ENCODE data around the gene MTMR4.
A peak's percentile ranks its signal among the peaks of the same experiment; 100 is the strongest.
"Not testable (repeated sequence)": the region's sequence is repeated elsewhere in the genome, so short reads cannot be mapped to it uniquely, and the experiment has no call there.

MTMR4 gene

DNA sequence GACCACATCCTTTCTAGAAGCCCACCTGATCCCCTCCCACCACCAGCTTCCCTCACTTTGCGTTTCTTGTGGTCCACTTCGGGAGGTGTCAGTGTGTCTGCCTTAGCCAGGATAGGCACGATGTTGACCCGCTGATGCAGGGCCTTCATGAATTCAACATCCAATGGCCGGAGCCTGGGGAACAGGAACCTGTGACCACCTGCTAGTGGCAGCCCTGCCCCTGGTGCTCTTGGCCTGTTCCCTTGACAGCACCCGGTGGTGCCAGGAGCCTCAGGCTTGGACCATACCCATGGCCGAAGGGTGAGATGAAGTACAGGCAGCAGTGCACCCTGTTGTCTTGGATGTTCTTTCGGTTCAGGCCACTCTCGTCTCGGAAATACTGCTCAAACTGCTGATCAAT is 7.2 kb upstream of the MTMR4 start:
- DNase-seq, result no peak

DNA sequence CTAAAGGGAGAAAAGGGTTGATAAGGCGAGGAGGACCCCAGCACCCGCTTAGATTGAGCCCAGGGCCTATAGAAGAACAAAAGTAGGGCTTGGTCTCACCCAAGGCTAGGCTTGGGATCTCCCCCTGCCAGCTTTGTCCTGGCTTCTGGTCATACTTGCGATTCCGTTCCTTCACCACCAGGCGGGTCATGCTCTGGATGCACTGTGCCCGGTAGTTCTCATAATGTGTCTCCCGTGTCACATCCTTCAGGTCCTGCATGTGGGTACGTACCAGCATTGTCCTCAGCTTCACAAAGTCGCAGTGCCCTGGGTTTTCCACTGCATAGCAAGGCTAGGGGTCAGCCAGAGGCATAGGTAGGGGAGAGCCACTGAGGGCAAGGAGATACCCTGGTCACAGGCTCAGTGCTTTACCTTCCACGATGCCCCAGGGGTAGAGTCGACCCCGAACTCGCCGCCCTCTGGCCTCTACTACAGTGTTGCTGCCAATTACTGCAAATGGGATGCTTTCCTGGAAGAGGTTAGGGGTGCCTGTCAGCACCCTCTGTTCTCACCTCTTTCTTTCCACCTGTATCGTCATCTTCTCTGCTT is 6.5 kb upstream of the MTMR4 start:
- no peak for DNase-seq

DNA sequence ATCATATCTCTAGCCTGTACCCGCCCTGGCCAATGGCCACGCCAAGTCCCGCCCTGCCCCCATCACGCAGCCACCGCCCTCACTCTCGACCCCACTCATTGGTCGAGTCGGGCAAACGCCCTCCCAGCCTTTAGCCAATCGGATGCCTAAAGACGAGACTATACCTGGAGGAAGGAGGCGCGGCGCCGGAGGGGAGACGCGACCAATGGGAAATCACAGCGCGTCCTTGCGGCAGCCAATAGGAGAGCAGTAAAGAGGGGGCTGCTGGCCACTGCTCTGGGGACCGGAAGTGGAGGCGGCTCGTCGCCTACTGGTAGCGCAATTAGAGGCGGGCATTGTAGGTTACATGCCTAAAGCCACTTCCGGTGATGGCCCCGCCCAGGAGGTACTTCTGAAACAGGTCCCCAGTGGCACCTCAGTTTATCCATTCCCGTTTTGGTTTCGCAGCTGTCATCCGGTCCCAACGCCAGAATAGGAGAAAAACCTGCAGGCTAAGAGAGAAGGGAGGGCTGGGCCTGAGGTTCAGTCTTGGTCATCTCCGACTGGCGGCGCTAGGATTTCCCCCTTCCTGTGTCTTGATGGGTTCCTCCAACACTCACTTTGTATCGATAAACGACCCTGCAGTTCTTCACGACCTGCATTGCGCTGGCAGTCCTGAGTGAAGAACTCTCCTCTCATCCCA is 3.6 kb upstream of the MTMR4 start:
- DNase-seq, result peak; percentile 99

DNA sequence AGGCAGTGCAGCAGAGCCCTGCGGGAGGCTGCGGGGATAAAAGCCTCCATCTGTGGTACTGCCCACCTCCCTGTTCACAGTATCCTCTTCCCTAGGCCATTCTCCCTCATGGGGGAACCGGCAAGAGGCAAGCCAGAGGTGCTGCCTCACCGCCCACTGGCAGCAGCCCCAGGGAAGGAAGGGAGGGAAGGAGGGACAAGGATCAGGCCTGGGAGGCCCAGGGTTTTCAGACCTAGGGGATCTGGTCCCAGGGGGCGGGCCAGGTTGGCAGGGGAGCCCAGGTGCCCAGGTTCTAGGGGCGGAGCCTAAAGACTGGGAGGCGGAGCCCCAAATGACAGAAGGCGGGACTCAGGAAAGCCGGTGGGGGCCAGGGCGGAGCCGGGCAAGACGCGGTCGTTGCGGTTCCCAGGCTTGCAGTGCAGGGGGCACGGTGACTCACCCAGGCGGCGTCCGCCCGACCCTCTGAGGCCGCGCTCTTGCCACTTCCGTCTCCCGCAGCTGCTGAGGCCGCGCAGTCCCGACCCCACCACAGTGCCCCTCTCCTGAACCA is 3.0 kb upstream of the MTMR4 start:
- DNase-seq, result no peak

DNA sequence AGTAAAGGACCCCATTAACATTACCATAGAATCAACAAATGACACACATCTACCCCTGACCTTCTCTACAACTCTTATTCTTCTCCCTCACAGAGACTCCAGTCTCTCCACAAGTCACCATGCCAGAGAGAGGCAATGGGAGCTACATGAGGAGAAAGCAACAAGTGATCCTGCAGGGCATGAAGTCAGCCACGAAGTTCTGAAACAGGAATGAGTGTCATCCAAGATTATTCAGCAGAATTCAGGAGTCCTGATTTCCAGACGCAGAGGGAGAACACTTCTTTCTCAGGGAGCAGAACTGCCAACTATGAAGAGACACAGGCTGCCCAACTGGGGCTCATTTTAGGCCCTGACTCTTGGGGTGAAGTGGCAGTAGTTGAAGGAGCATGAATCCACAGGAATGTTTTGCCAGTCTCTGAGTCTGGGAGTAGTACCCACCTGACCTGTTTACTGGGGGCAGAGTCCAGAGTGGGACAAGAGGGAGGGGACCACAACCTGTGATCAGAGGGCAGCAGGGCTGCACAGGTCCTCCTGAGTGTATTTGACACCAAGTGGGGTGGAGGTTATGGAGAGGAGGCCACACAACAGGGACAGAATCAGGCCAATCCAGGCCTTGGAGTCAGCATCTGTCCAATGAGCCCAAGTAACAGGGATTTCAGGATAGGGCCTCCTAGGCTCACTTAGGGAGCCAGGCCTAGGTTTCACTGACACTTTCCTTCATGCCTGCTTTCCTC is 2.4 kb upstream of the MTMR4 start:
- no peak for DNase-seq

DNA sequence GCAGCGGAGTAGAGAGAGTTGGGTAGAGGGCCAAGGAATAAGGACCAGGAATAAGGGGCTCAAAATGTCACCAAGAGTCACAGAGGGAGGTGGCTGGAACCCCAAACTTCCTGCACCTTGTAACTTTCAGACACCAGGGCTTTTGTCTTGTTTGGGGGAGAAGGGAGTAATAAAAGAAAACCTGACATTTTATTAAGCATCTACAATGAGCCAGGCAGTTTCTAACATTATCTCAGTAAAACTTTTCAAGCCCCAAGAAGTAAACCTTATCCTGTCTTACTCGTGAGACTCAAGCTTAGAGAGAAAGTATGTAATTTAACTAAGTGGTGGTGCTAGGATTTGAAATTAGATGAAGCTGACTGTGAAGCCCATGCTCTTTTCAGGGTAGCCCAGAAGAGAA is 848 bp upstream of the MTMR4 start:
- DNase-seq, result no peak

DNA sequence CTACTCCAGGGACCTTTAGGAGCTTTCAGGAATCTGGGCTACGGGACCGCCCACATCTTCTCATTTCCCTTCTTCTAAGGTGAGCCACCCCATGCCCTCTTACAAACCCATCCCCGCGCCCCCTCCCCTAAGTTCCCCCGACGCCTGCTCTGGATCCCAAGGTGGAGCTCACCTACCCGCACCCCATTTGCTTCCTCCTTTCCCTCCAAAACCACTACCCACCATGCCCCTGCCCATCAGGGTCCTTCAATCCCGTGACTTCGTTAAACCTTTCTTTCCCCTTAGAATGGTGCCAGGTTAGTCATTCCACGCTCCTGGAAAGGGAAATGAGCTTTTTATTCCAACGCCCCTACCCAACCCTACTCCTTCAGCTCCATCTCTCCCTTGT is 326 bp upstream of the MTMR4 start:
- DNase-seq, result no peak

DNA sequence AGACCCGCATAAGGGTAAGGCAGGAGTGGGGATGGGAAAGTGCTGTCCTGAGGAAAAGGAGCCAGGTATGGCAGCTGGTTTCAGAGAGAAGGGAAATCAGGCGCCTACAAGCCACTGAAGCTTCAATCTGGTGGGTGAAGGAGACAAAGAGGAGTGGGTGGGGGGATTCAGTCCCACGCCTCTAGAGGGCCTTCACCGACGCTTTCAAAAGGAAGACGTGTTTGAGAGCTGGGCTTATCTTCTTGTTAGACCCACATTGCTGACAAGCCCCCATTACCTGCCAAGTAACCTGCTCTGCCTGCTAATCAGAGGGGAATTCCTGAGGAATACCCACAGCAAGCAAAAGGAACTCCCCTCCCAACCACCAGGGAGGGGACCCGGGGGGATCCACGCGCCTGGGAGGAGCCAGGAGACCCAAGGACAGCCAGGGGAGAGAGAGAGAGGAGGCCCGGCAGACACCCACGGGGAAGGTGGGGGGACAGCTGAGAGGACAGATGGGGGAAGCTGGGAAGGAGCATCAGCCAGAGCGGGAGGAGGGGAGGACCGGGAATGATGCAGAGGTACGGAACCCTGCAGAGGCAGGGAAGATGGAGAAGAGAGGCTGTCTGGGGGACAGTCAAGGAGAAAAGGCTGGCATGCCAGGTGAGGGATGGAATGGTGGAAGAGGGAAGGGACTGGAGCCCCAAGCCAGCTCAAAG is 1.0 kb downstream of the MTMR4 start:
- DNase-seq, result no peak

DNA sequence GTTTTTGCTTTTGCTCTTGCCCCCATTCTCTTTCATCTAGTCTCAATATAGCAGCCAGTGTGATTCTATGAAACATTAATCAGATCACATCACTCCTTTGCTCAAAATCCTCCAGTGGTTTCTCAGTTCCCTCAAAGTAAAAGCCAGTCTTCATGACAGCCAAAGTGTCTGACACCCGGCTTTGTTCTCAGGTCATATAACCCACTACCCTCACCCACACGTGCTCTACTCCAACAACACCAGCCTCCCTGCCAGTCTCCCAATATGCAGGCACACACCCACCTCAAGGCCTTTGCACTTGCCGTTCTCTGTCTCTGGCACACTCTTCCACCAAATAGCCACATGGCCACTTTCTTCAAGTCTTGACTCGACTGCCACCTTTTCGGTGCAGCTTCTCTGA is 4.4 kb downstream of the MTMR4 start:
- no peak for DNase-seq

DNA sequence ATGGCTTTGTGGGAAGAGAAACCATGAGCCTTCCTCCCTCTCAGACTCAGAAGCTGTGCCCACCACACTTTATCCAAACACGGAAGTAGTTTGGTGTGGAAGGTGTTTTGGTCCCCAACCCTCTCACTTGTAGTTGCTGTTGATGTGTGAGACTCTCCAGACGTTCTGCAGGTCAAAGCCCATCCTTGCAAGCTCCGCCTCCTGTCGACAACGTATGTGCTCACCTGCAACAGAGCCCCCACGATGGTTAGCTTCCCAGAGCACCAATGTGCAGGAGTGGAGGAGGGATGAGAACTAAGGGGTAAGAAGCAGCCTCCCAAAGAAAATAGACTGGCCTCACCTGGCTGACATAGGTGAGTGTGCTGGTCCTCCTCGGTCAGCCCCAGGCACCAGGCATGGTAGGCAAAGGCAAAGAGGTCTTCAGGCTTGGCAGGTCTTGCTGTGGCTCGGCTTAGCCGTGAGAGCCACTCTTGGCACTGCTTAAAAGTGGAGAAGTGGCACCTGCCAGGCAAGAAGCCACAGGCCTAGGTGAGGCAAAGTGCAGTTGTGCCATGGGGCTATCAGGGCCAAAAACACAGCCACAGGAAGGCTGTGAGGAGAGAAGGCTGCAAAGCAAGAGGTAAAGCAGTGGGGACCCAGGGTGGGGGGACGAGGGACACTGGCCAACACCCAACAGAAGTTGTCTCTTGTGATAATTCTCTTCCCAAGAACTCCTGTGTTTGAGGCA is 5.9 kb downstream of the MTMR4 start:
- DNase-seq, result no peak

DNA sequence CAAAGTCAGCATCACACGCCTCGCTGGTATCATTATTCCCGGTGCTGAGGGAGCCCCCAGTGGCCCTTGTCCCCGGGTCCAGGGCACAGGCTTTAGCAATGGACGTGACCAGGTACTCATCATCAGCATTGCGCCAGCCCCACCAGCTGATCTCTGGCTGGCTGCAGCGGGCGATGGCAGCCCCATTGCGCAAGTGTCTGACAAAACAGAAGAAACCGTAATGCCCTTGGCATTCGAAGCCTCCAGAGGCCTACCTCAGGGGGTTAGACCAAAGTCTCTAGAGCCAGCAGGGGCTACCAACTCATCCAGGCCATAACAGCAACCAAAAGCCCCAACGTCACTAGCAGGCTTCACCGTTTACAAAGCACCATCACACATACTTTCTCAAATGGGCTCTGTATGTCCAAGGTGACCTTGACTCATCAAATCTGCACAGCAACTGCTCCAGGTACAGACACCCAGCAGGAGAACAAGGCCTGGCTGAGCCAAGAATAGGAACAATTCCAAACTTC is 7.3 kb downstream of the MTMR4 start:
- no peak for DNase-seq

DNA sequence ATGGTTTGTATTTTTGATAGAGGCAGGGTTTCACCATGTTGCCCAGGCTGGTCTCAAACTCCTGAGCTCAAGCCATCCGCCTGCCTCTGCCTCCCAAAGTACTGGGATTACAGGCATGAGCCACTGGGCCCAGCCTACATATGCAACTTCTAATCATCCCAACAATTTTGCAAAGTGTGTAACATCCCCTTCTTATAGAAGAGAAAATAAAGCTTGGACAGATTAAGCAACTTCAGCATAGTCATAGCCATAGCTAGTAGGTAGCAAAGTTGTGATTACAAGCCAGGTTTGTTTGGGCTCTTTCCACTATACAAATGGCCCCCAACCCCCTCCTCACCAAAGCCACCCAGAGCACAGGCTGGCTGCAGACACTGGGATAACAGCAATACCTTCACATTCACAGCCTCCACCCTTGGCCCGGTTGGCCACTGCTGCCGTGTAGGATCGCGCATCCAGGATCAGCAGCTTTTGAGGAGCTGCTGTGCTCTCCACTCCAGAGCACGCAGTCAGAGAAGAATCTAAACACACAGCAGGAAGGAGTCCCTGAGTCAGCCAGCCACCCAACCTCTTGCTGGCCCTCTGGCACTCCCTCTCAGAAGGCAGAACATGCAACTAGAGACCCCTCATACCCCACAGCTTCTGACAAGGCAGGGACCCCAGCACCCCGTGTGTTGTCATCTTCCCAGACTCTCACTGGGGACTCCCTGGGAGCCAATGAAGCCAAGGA is 7.9 kb downstream of the MTMR4 start:
- no peak for DNase-seq

DNA sequence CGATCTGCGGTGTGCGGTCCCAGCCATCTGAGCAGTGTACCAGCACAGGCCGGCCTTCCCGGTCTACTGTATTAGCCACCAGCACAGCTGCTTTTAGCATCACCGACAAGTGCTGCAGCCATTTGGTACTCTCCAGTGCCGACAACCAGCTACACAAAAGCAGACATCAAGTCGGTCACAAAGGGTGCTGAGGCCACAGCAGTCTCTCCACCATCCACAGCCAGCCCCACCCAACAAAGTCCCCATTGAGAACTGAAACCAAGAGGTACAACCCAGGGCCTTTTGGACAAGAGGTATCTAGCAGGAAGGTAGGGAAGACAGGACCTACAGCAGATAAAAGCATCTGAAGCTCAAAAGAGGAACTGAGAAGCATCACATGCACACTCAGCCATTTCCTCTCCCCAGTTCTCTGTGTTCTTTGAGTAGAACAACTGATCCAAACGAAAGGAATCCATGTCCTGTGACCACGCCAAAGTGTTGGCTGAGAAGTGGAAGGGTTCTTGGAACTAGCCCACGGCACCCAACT is 9.5 kb downstream of the MTMR4 start:
- no peak for DNase-seq

DNA sequence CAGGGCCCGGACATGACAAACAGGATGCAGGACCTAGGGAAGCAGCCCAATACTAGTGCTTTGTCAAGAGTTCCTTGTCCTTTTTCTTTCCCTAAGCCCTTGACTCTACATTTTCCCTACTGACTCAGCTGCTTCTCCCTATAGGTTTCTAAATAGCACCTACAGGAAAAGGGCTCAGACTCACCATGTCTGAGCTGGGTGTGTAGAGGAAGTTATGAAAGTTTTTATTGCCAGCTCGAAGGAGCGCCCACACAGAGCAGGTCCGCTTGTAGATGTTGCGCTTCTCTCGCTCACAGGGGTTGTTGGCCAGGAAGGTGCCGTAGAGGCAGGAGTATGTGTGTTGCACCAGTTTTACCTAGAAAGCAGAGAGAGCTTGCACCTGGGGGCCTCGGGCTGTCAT is 10.6 kb downstream of the MTMR4 start:
- no peak for DNase-seq

DNA sequence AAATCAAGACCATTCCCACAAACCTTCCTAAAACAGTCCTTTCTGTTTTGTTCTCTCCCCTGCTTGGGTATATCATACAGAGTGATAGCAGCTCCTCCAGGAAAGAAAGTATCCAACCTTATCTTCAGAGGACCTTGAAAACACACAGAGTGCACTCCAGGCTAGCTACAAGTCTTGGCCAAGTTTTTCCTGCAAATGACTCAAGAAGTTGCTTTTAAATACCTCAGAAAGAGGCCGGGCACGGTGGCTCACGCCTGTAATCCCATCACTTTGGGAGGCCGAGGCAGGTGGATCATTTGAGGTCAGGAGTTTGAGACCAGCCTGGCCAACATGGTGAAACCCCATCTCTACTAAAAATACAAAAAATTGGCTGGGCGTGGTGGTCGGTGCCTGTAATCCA is 11.3 kb downstream of the MTMR4 start:
- DNase-seq, result not testable (repeated sequence)

DNA sequence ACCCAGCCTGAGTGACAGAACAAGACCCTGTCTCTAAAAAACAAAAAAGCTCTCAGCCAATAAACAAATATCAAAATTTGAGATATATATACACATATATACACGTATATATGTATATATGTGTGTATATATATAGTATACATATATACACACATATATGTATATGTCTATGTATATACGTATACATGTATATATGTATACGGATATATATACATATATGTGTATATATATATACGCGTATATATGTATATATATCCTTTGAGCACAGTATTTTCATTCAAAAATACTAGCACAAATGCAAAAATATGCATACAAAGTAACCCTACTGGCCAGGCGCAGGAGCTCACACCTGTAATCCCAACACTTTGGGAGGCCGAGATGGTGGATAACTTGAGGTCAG is 13.0 kb downstream of the MTMR4 start:
- DNase-seq, result no peak

DNA sequence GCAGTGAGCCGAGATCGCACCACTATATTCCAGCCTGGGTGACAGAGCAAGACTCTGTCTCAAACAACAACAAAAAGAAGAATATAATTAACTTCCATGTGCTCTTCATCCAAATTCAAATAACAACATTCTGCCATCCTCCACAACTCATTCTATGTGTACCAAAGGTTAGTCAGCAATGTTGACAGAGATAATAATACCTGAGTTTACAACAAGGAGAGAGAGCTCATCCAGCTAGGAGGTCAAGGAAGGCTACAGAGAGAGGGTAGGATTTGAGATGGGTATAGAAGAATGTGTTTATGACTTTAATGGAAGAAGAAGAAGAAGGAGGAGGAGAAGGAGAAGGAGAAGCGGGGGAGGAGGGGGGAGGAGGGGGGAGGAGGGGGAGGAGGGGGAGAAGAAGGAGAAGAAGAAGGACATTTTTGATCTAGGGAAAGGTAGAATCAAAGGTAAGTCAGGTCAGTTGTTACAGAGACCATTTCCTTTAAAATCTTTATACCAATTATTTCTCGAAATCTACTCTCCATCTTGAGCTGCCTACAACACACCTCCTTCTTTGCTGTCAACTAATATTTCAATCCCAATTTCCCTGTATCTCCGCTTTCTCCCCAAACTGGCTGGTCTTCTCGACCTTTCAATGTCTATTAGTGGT is 16.1 kb downstream of the MTMR4 start:
- DNase-seq, result no peak

DNA sequence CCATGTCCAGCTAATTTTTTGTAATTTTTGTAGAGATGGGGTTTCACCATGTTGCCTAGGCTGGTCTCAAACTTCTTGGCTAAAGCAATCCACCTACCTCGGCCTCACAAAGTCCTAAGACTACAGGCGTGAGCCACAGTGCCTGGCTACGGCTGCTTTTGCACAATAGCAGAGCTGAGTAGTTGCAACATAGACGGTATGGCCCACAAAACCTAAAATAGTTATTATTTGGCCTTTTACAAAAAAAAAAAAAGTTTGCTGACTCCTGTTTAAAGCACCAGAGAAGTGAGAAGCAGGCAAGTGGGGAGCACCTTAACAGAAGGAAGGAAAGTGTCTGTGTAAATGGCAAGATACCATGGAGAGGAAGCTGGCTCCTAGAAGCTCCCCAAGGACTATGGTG is 20.9 kb downstream of the MTMR4 start:
- no peak for DNase-seq

DNA sequence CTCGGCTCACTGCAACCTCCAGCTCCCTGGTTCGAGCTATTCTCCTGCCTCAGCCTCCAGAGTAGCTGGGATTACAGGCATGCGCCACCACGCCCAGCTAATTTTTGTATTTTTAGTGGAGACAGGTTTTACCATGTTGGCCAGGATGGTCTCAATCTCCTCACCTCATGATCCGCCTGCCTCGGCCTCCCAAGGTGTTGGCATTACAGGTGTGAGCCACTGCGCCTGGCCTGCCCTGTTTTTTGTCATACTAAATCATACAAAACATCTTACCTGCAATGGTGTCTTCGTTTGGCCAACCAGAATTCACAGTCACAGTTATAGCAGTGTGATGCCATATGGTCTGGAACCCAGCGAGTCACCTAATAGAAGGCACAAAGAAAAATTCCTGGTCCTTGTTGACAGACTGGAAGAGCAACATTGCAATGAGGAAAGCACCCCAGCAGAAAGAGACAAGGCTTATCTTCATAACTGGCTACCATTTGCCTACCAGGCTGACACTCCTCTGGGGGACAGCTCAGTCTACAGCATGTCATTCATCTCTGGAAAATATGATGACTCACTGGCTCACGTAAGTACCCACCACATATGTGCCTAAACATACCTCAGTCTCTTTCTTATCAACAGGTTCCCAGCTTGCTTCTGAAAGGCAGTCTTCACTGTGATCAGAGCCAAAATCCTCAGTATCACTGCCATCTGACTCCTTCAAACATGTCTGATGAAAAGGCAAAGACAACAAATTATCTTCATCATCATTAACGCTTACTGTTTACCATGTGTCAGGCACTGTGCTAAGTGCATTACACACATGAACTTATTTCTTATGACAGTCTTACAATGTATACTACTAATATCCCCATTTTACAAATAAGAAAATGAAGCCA is 22.0 kb downstream of the MTMR4 start:
- no peak for DNase-seq

DNA sequence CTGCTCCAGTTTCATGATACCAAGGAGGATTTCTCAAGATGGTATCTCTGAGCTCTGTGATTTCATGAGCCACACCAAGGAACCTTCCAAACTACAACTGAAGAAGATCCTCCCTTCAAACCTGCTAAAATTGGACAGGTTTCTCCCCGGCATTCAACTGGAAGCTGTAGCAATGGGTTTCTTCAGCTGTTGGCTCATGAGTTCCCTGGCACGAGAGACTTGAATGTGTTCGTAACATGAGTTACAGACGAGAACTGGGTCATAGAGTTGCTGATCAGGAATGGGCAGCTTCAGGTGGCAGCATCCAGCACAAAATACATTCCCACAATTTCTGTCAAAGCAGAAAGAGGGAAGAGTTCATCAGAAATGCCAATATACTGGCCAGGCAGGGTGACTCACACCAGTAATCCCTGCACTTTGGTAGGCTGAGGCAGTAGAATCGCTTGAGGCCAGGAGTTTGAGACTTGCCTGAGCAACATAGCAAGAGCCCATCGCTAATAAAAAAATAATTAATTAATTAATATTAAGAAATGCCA is 22.9 kb downstream of the MTMR4 start:
- no peak for DNase-seq

Measured in SHP77 treated with DMSO at 0.1 percent for 48 hours (cell line).